ENCODE measurements around the gene SORCS3. TPM values are rescaled to one million over a fixed set of nuclear protein-coding genes. Genes with fewer than 3 reads are reported as not detected.

SORCS3 gene
- total RNA-seq, 2 donors from 2014 or later: 0.35 TPM; not detected in 1

- no peak for ATAC-seq
- no peaks in the 10 kb centered on the region for H3K9me3 ChIP-seq (ENCODE audit: control insufficient read depth, low read length, poor library complexity, severe bottlenecking)
- Mint-ChIP-seq H3K27ac (no peak overlapping the region), H3K27me3 (peaks cover 8% of the 10 kb centered on the region), H3K4me1 (no peaks in the 10 kb centered on the region), H3K36me3 (ENCODE audit: low read depth) (no peaks in the 10 kb centered on the region), H3K4me3 (no peak overlapping the region)
- DNase-seq: no peak
Measured at GRCh38 chr10:104907521-104907920, 266.4 kb downstream of the SORCS3 start.

- H3K36me3 Mint-ChIP-seq (ENCODE audit: low read depth): no peaks in the 10 kb centered on the region
- H3K4me1 Mint-ChIP-seq: no peaks in the 10 kb centered on the region
- no peak overlapping the region for H3K4me3 Mint-ChIP-seq
- no peak overlapping the region for H3K27ac Mint-ChIP-seq
- H3K27me3 Mint-ChIP-seq: peaks cover 8% of the 10 kb centered on the region
- no peaks in the 10 kb centered on the region for H3K9me3 ChIP-seq (ENCODE audit: control insufficient read depth, low read length, poor library complexity, severe bottlenecking)
- DNase-seq (no peak), ATAC-seq (no peak)
Measured at GRCh38 chr10:104908581-104908980, 267.5 kb downstream of the SORCS3 start.

DNA sequence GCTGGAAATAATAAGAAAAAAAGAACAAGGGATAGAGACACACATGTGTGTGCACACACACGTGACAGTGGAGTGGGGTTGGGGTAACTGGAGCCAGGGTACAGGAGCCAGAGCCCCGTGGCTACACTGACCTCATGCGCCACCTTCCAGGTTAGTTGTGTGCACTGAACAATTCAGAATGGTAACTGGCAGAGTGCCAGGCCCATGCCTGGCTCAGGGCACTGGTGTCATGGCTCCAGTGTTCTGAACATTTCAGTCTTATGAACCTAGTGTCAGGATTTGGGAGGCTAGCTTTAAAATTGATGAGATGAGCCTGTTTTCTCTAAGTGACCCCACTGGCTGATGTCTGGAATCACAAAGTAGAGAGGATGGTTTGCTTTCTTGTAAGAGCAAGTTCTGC, 269.6 kb downstream of the SORCS3 start:
- no peaks in the 10 kb centered on the region for H3K27me3 Mint-ChIP-seq
- H3K4me1 Mint-ChIP-seq: no peaks in the 10 kb centered on the region
- no peak overlapping the region for H3K4me3 Mint-ChIP-seq

GRCh38 chr10:104913390-104913789, 272.3 kb downstream of the SORCS3 start:
- Mint-ChIP-seq H3K27ac (no peak overlapping the region), H3K4me3 (no peak overlapping the region), H3K36me3 (ENCODE audit: low read depth) (no peaks in the 10 kb centered on the region), H3K27me3 (no peaks in the 10 kb centered on the region), H3K4me1 (no peaks in the 10 kb centered on the region)
- ATAC-seq: no peak
- DNase-seq: no peak
- H3K9me3 ChIP-seq (ENCODE audit: control insufficient read depth, low read length, poor library complexity, severe bottlenecking): no peaks in the 10 kb centered on the region

More for the DNA sequence above, 269.6 kb downstream of the SORCS3 start:
- no peaks in the 10 kb centered on the region for H3K36me3 Mint-ChIP-seq (ENCODE audit: low read depth)
- H3K9me3 ChIP-seq (ENCODE audit: control insufficient read depth, low read length, poor library complexity, severe bottlenecking): no peaks in the 10 kb centered on the region
- no peak overlapping the region for H3K27ac Mint-ChIP-seq
- DNase-seq (no peak), ATAC-seq (no peak)

DNA sequence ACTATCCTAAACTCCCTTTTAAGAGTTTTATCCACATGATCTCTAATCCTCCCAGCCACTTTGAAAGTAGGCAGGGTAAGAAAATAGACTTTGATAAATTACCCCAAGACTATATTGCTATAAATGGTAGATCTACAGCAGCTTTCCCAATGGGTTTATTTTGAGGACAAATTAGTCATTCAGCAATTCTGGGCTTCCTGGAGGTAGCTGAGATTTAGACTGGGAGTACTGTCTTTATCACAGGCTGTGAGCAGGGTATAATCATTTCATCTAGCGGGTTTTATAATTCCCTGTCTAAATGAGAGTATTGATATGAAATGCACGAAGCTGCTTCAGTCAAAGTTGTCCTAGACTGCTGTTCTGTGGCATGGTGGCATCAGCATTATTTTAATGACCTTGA, 279.4 kb downstream of the SORCS3 start:
- Mint-ChIP-seq H3K27ac (no peak overlapping the region), H3K27me3 (peaks cover 5% of the 10 kb centered on the region), H3K4me1 (no peaks in the 10 kb centered on the region), H3K4me3 (no peak overlapping the region), H3K36me3 (ENCODE audit: low read depth) (no peaks in the 10 kb centered on the region)
- ATAC-seq (no peak), DNase-seq (no peak)
- peaks cover 2% of the 10 kb centered on the region for H3K9me3 ChIP-seq (ENCODE audit: control insufficient read depth, low read length, poor library complexity, severe bottlenecking)

- DNase-seq (no peak), ATAC-seq (no peak)
- H3K27ac Mint-ChIP-seq: no peak overlapping the region
- H3K4me1 Mint-ChIP-seq: no peaks in the 10 kb centered on the region
- H3K4me3 Mint-ChIP-seq: no peak overlapping the region
- peaks cover 5% of the 10 kb centered on the region for H3K27me3 Mint-ChIP-seq
- no peaks in the 10 kb centered on the region for H3K36me3 Mint-ChIP-seq (ENCODE audit: low read depth)
- H3K9me3 ChIP-seq (ENCODE audit: control insufficient read depth, low read length, poor library complexity, severe bottlenecking): peaks cover 2% of the 10 kb centered on the region
Measured at GRCh38 chr10:104921763-104922162, 280.7 kb downstream of the SORCS3 start.

- H3K4me3 Mint-ChIP-seq: no peak overlapping the region
- no peak for ATAC-seq
- H3K27me3 Mint-ChIP-seq: peaks cover 5% of the 10 kb centered on the region
- DNase-seq: no peak
- H3K36me3 Mint-ChIP-seq (ENCODE audit: low read depth): no peaks in the 10 kb centered on the region
- peaks cover 2% of the 10 kb centered on the region for H3K9me3 ChIP-seq (ENCODE audit: control insufficient read depth, low read length, poor library complexity, severe bottlenecking)
- H3K27ac Mint-ChIP-seq: no peak overlapping the region
- no peaks in the 10 kb centered on the region for H3K4me1 Mint-ChIP-seq
Measured at GRCh38 chr10:104922810-104923209, 281.7 kb downstream of the SORCS3 start.

DNA sequence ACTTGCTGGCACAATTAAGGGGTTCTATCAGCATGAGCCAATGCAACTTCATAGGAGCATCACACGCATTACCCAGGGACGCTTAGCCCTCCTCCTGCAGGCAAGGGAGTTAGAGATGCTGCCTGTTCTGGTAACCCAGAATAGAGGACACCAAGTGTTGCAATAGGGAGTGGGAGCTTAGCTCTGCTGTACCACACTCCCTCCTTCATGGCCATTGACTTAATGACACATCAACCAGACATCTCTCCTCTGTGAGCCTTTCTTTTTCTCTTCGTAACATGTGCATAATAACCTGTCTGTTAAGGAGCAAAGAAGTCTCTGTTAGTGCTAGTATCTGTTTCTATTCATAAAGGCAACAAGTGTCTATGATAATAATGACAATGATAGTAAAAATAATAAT, 282.4 kb downstream of the SORCS3 start:
- peaks cover 5% of the 10 kb centered on the region for H3K27me3 Mint-ChIP-seq
- peaks cover 2% of the 10 kb centered on the region for H3K9me3 ChIP-seq (ENCODE audit: control insufficient read depth, low read length, poor library complexity, severe bottlenecking)
- DNase-seq: no peak
- no peak overlapping the region for H3K4me3 Mint-ChIP-seq
- H3K36me3 Mint-ChIP-seq (ENCODE audit: low read depth): no peaks in the 10 kb centered on the region
- no peaks in the 10 kb centered on the region for H3K4me1 Mint-ChIP-seq
- no peak for ATAC-seq
- H3K27ac Mint-ChIP-seq: no peak overlapping the region

DNA sequence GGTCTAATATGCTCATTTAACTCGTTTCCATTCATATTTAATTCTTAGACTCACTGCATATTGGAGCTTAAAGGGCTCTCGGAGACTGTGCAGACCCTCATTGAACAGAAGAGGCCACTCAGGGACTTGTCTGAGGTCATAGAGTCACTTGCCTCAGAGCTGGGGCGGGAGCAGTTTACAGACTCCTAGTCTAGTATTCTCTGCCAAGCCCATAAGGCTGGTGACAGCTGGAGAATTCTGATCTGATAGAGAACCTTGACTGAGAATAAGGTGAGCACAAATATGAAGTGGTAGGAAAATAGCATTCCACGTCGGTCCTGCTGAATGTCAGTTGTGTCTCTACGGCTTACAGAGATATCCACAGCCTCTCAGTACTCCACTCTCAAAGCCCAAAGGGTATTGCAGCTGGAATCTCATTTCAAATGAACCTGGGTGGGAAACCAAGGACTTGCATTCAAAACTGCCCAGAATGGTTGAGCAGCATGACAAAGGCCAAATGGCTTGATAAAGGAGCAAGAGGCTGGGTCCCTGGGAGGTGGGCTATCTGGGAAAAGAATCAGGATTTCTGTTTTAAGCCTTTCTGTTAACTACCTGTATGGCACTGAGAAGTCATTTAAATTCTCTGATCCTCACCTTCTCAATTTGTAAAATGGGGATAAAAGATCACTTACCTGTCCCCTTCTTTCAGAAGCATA, 283.2 kb downstream of the SORCS3 start:
- peaks cover 5% of the 10 kb centered on the region for H3K27me3 Mint-ChIP-seq
- H3K27ac Mint-ChIP-seq: no peak overlapping the region
- no peaks in the 10 kb centered on the region for H3K4me1 Mint-ChIP-seq
- ATAC-seq (no peak), DNase-seq (no peak)
- no peaks in the 10 kb centered on the region for H3K36me3 Mint-ChIP-seq (ENCODE audit: low read depth)
- H3K4me3 Mint-ChIP-seq: no peak overlapping the region
- no peaks in the 10 kb centered on the region for H3K9me3 ChIP-seq (ENCODE audit: control insufficient read depth, low read length, poor library complexity, severe bottlenecking)

GRCh38 chr10:104925232-104925851, 284.3 kb downstream of the SORCS3 start:
- Mint-ChIP-seq H3K27me3 (peaks cover 5% of the 10 kb centered on the region), H3K36me3 (ENCODE audit: low read depth) (no peaks in the 10 kb centered on the region), H3K4me3 (no peak overlapping the region), H3K4me1 (no peaks in the 10 kb centered on the region), H3K27ac (no peak overlapping the region)
- DNase-seq (no peak), ATAC-seq (no peak)
- no peaks in the 10 kb centered on the region for H3K9me3 ChIP-seq (ENCODE audit: control insufficient read depth, low read length, poor library complexity, severe bottlenecking)

DNA sequence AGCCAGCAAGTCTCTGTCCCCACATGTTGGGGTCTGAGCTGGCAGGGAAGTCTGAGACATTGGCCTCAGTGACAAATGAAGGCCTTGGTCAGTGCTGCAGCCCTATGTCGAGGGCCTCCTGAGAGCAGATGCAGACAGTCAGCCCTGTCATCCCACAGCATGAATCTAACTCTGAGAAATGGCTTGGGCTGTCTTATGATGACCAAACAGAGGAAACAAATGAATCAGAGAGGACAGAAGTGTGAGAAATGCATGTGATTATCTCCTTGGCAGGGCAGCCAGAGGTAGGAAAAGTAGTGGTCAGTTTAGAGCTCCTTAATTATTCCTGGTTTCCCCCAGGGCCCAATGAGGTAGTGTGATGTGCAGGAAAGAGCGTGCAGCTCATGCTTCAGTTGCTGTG, 287.6 kb downstream of the SORCS3 start:
- Mint-ChIP-seq H3K36me3 (ENCODE audit: low read depth) (no peaks in the 10 kb centered on the region), H3K27me3 (no peaks in the 10 kb centered on the region), H3K4me3 (no peak overlapping the region), H3K27ac (no peak overlapping the region), H3K4me1 (peaks cover 3% of the 10 kb centered on the region)
- ATAC-seq (no peak), DNase-seq (no peak)
- H3K9me3 ChIP-seq (ENCODE audit: control insufficient read depth, low read length, poor library complexity, severe bottlenecking): no peaks in the 10 kb centered on the region

DNA sequence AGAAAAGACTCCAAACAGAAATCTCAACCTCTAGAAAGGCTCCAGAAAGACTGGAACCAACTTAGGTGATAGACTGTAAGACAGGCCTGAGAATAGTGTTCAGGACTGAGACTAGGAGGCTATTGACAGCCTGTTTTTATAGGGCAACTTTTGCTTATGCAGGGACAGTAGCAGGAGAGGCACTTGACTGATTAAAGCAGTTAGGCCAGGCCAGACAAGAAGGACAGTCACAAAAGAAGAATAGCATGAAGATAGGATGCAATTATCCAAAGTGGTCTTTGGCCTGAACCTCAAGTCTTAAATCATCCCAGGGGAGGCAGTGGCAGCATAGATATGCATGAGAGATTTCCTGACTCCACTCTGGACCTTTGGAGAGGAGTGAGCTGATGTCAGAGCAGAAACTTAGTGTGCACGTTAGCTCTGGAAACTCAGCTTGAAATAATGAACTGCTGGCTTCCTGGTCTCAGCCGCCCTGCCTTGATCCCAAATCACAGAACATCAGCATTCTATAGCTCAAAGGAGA, 290.6 kb downstream of the SORCS3 start:
- no peaks in the 10 kb centered on the region for H3K9me3 ChIP-seq (ENCODE audit: control insufficient read depth, low read length, poor library complexity, severe bottlenecking)
- Mint-ChIP-seq H3K4me3 (no peak overlapping the region), H3K4me1 (peaks cover 11% of the 10 kb centered on the region), H3K36me3 (ENCODE audit: low read depth) (no peaks in the 10 kb centered on the region), H3K27ac (no peak overlapping the region), H3K27me3 (no peaks in the 10 kb centered on the region)
- ATAC-seq (no peak), DNase-seq (no peak)

GRCh38 chr10:104935656-104936055, 294.6 kb downstream of the SORCS3 start:
- no peaks in the 10 kb centered on the region for H3K36me3 Mint-ChIP-seq (ENCODE audit: low read depth)
- no peak overlapping the region for H3K27ac Mint-ChIP-seq
- H3K9me3 ChIP-seq (ENCODE audit: control insufficient read depth, low read length, poor library complexity, severe bottlenecking): no peaks in the 10 kb centered on the region
- H3K4me3 Mint-ChIP-seq: no peak overlapping the region
- DNase-seq (no peak), ATAC-seq (peak; percentile 76)
- peaks cover 11% of the 10 kb centered on the region for H3K4me1 Mint-ChIP-seq
- no peaks in the 10 kb centered on the region for H3K27me3 Mint-ChIP-seq

- Mint-ChIP-seq H3K4me3 (no peak overlapping the region), H3K27me3 (no peaks in the 10 kb centered on the region), H3K27ac (no peak overlapping the region), H3K4me1 (peaks cover 8% of the 10 kb centered on the region), H3K36me3 (ENCODE audit: low read depth) (no peaks in the 10 kb centered on the region)
- DNase-seq: no peak
- no peaks in the 10 kb centered on the region for H3K9me3 ChIP-seq (ENCODE audit: control insufficient read depth, low read length, poor library complexity, severe bottlenecking)
- no peak for ATAC-seq
Measured at GRCh38 chr10:104937567-104937966, 296.5 kb downstream of the SORCS3 start.

Data from T-helper 17 cell (primary cell).